GM23248 (cell line): ENCODE results near the gene SLC6A16.

Source experiments
- EZH2 ChIP-seq: fragments of 200-600 bp; sonication (generic); IDR thresholded peaks from 2 replicates; pipeline ENCODE4 v1.6.1; 2018; ENCODE audit warnings: antibody characterized with exemption, mild to moderate bottlenecking; ENCODE audit not compliant: insufficient read depth, poor library complexity, severe bottlenecking
- EZH2phosphoT487 ChIP-seq: fragments of 200-600 bp; sonication (generic); IDR thresholded peaks from 2 replicates; pipeline ENCODE4 v1.6.1; 2018; ENCODE audit warnings: antibody characterized with exemption, moderate library complexity, mild to moderate bottlenecking, low read depth; ENCODE audit not compliant: insufficient read depth

DNA sequence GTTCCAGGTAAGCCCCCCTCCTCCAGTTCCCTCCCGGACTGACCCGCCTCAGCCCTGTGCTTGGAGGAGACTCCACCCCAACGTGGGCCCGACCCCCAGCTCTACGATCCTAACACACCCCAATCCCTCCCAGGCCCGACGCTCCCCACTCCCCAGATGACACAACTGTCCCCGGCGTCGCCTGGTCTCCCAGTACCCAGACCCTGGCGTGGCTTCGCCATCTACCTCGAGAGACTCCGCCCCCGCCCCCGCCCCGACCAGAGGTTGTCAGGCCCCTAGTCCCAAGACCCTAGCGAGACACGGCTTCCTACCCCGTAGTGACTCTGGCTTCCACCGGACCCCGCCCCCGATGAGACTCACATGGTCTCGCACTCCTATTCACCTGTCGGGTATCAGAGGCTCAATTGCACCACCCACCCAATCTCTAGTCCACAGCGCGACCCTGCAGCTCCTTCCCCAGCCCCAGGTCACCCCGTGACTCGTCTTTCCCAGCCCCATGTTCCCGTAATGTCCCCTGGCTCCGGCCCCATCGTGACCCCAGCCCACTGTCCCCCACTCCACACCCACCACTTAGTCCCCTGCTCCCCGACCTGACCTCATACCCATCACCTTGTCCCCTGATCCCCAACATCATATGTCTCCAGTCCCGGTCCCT, 13.2 kb upstream of the SLC6A16 start:
- no peak for TF ChIP-seq EZH2phosphoT487
- TF ChIP-seq EZH2 = no peak
